B cell (primary cell): ENCODE data around the gene TMEM38B. TPM values are rescaled to one million over a fixed set of nuclear protein-coding genes. Genes with fewer than 3 reads are reported as not detected.

Experiments
- ATAC-seq: fragments of 200-7000 bp; cut with Tn5 transposase; one replicate; pipeline ENCODE4 v1.10.0; 2021; ENCODE audit warnings: low read depth, mild to moderate bottlenecking, moderate number of reproducible peaks, moderate library complexity
- CTCF ChIA-PET: fragments of 350-600 bp; sonication (Branson Sonifier 250); formaldehyde crosslinking; loops from one replicate; lab custom pipeline; 2021; ENCODE audit warnings: antibody characterized with exemption, inconsistent platforms; lab: Charles Lee
- POLR2A ChIA-PET: fragments of 350-600 bp; sonication (Branson Sonifier 250); formaldehyde crosslinking; loops from one replicate; lab custom pipeline; 2021; ENCODE audit warnings: antibody characterized with exemption; lab: Charles Lee
- DNase-seq: peaks from one replicate; pipeline ENCODE4 v3.0.0; 2013
- H2AFZ ChIP-seq: 2 replicates; pipeline ENCODE4 v1.6.1; 2012; ENCODE audit warnings: mild to moderate bottlenecking, low read depth, low read length; ENCODE audit not compliant: insufficient read depth, poor library complexity, severe bottlenecking
- H3K27ac ChIP-seq, 2 donors: 1 replicate in 1 of 2; 2 replicates in 1 of 2; pipeline ENCODE4 v1.5.1; 2012 to 2013; ENCODE audit warnings: low read length in 2 of 2, mild to moderate bottlenecking in 2 of 2, moderate library complexity in 1 of 2
- H3K27me3 ChIP-seq, 4 experiments: fragments of 200-600 bp in 1 of 4; sonication (generic) in 1 of 4; replicated peaks in 1 of 4; 1 replicate in 2 of 4; 2 replicates in 2 of 4; pipeline versions ENCODE4 v1.6.1 to v1.7.0; 2013 to 2016; ENCODE audit warnings: low read length in 3 of 4, mild to moderate bottlenecking in 2 of 4, mixed read lengths in 1 of 4, moderate library complexity in 1 of 4; ENCODE audit not compliant: insufficient read depth in 4 of 4, control insufficient read depth in 3 of 4; ENCODE audit errors: control extremely low read depth in 1 of 4
- H3K36me3 ChIP-seq, 2 experiments: replicated peaks in 1 of 2; 1 replicate in 1 of 2; 2 replicates in 1 of 2; pipeline versions ENCODE4 v1.6.1 to v1.7.1; 2013; ENCODE audit warnings: low read length in 1 of 2; ENCODE audit not compliant: insufficient read depth in 2 of 2, control insufficient read depth in 1 of 2; ENCODE audit errors: control extremely low read depth in 1 of 2, extremely low read depth in 1 of 2
- H3K4me1 ChIP-seq, 2 donors: fragments of 200-600 bp in 1 of 2; sonication (generic) in 1 of 2; 1 replicate in 1 of 2; 2 replicates in 1 of 2; pipeline versions ENCODE4 v1.5.1 to v1.6.1; 2013 to 2017; ENCODE audit warnings: low read length in 2 of 2; ENCODE audit not compliant: control insufficient read depth in 2 of 2, insufficient read depth in 2 of 2
- H3K4me2 ChIP-seq: replicated peaks from 2 replicates; pipeline ENCODE3; 2012; ENCODE audit warnings: mild to moderate bottlenecking, low read depth, low read length; ENCODE audit not compliant: poor library complexity, severe bottlenecking
- H3K4me3 ChIP-seq, 5 experiments: fragments of 200-600 bp in 1 of 5; sonication (generic) in 1 of 5; 1 replicate in 3 of 5; 2 replicates in 2 of 5; pipeline versions ENCODE4 v1.5.1 to v1.7.0; 2011 to 2016; ENCODE audit warnings: low read length in 4 of 5, mild to moderate bottlenecking in 4 of 5, low read depth in 2 of 5, control low read depth in 1 of 5, moderate library complexity in 1 of 5; ENCODE audit not compliant: insufficient read depth in 1 of 5; ENCODE audit errors: control extremely low read depth in 1 of 5, extremely low read depth in 1 of 5
- H3K79me2 ChIP-seq: fragments of 200-600 bp; sonication (generic); one replicate; pipeline ENCODE4 v1.6.0; 2016; ENCODE audit warnings: low read length; ENCODE audit not compliant: control insufficient read depth, insufficient read depth
- H3K9ac ChIP-seq: fragments of 200-600 bp; sonication (generic); 2 replicates; pipeline ENCODE4 v1.6.1; 2017; ENCODE audit warnings: mild to moderate bottlenecking, low read length, moderate library complexity
- H3K9me3 ChIP-seq, 3 donors: one replicate each; pipeline versions ENCODE4 v1.6.1 to v1.7.1; 2013; ENCODE audit warnings: low read length in 2 of 3; ENCODE audit not compliant: control insufficient read depth in 2 of 3, insufficient read depth in 1 of 3; ENCODE audit errors: control extremely low read depth in 1 of 3
- H4K20me1 ChIP-seq: 2 replicates; pipeline ENCODE4 v1.6.0; 2012; ENCODE audit warnings: mild to moderate bottlenecking, low read length; ENCODE audit not compliant: insufficient read depth, control insufficient read depth, poor library complexity, severe bottlenecking
- H3K27ac Mint-ChIP-seq: one replicate; pipeline ENCODE4 v1.8.0; 2021; ENCODE audit warnings: mixed read lengths
- H3K27me3 Mint-ChIP-seq: one replicate; pipeline ENCODE4 v1.8.0; 2021; ENCODE audit warnings: mixed read lengths
- H3K4me1 Mint-ChIP-seq: one replicate; pipeline ENCODE4 v1.8.0; 2021; ENCODE audit warnings: mixed read lengths
- H3K4me3 Mint-ChIP-seq: one replicate; pipeline ENCODE4 v1.8.0; 2021; ENCODE audit warnings: mixed read lengths
- H3K9me3 Mint-ChIP-seq: one replicate; pipeline ENCODE4 v1.8.0; 2022; ENCODE audit warnings: mixed read lengths; ENCODE audit not compliant: insufficient read depth
- EZH2 ChIP-seq: IDR thresholded peaks from 2 replicates; pipeline ENCODE4 v1.6.1; 2012; ENCODE audit warnings: borderline replicate concordance, low read depth, mild to moderate bottlenecking, moderate library complexity, low read length; ENCODE audit not compliant: insufficient read depth, poor library complexity, severe bottlenecking
- WGBS: methylation state at CpG from one replicate; pipeline ENCODE4 v1.1.5; 2013; ENCODE audit warnings: missing lambda C conversion rate; ENCODE audit not compliant: insufficient coverage; 5-methylcytosine and 5-hydroxymethylcytosine counted together
- intact Hi-C: fragments of 100-400 bp; cut with micrococcal nuclease; formaldehyde crosslinking; loops from one replicate; pipeline ENCODE4 v1.10.0; 2022
- polyA plus RNA-seq: library from polyadenylated mRNA; depleted of rRNA; stranded (reverse); fragments of >200 nt; gene quantifications from 2 replicates; pipeline ENCODE4 v1.2.3, GENCODE V29; 2012
- total RNA-seq, 2 donors: library from RNA; stranded (reverse); fragments of 120-200 nt in 1 of 2; gene quantifications; 1 replicate in 1 of 2; 2 replicates in 1 of 2; pipeline versions ENCODE4 v1.2.3 to v1.2.4, GENCODE V29; 2013 to 2022
- TF ChIP-seq, protein P1 (sequence below): fragments of 200-600 bp; IDR thresholded peaks from one replicate; pipeline ENCODE4 v1.8.0; 2022; ENCODE audit warnings: antibody characterized with exemption, mild to moderate bottlenecking

TMEM38B gene
- total and polyA plus RNA-seq, 2 donors (not counting 1 experiment from before 2014, with no cell fraction given) = 6.4 to 29.6 TPM

DNA sequence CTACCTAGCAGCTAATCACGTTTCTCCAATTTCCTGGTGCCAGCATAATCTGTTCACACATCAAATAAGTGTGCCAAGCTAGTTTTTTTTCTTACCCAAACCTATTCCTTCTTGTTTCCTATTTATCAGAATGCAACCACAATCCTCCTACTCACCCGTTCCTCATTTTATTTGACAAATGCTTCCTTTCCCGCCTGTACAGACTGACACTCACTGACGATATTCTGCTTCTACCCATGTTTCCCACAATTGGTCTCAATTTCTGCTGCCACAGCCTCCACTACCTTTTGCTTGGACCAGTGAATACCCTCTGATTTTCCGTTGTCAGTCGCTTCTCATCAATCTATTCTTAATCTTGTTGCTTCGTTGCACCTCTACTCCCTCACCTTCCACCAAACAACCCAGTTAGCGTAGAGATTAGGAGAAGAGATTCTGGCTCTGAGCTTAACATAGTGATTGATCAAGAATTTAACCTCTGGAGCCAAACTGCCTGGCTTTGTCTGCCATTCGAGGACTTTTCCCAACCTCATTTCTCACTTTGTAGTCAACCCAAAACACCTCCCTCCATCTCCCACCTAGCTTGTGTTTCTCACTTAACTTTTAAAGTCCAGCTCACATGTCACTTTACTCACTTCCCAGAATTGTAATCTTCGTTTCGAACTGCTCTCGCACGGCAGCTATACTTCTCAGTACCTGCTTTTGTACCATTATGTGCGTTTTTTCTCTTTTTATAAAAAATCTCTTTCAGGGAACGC is 729 bp upstream of the TMEM38B start:
- ChIA-PET POLR2A (interaction anchor here (0.5 to 2.0 kb wide), 4 partner anchors 37 to 825 kb away, joined by 3 to 8 read pairs (median 4); no protein-coding TSS in a partner anchor), CTCF (interaction anchor here (0.9 to 3.3 kb wide), 7 partner anchors 10 to 85 kb away, joined by 3 to 20 read pairs (median 4); no protein-coding TSS in a partner anchor)
- H4K20me1 ChIP-seq = peaks cover 6% of the 10 kb centered on the region
- DNase-seq (no peak), ATAC-seq (no peak)
- H3K36me3 ChIP-seq = no peaks in the 10 kb centered on the region
- intact Hi-C loops = loop anchor here (1.0 to 10.0 kb wide), 8 partner anchors 25 to 946 kb away; partner anchors contain the start of genes ABCA1, FSD1L, NIPSNAP3A and SLC44A1
- no peaks in the 10 kb centered on the region for H3K9me3 ChIP-seq
- peaks cover 19% of the 10 kb centered on the region for H3K4me1 Mint-ChIP-seq
- peak overlapping the region; percentile 75 to 93 (median 82) for H3K4me3 ChIP-seq
- peak overlapping the region; percentile 90 for H2AFZ ChIP-seq
- H3K9me3 Mint-ChIP-seq = no peaks in the 10 kb centered on the region
- H3K27ac Mint-ChIP-seq = peak overlapping the region; percentile 83
- peaks cover 25% of the 10 kb centered on the region for H3K79me2 ChIP-seq
- H3K27ac ChIP-seq = peak overlapping the region in 1 of 2 donors; percentile 23
- peaks cover 0 to 14% (median 11%) of the 10 kb centered on the region in 4 experiments for H3K27me3 ChIP-seq
- peak overlapping the region; percentile 84 for H3K4me3 Mint-ChIP-seq
- peak overlapping the region; percentile 81 for H3K9ac ChIP-seq
- no peak for TF ChIP-seq EZH2
- TF ChIP-seq, protein P1, sequence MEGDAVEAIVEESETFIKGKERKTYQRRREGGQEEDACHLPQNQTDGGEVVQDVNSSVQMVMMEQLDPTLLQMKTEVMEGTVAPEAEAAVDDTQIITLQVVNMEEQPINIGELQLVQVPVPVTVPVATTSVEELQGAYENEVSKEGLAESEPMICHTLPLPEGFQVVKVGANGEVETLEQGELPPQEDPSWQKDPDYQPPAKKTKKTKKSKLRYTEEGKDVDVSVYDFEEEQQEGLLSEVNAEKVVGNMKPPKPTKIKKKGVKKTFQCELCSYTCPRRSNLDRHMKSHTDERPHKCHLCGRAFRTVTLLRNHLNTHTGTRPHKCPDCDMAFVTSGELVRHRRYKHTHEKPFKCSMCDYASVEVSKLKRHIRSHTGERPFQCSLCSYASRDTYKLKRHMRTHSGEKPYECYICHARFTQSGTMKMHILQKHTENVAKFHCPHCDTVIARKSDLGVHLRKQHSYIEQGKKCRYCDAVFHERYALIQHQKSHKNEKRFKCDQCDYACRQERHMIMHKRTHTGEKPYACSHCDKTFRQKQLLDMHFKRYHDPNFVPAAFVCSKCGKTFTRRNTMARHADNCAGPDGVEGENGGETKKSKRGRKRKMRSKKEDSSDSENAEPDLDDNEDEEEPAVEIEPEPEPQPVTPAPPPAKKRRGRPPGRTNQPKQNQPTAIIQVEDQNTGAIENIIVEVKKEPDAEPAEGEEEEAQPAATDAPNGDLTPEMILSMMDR = no peak
- WGBS = 2% methylated on average over 5 of the region's 15 CpGs
- peaks cover 17 to 18% of the 10 kb centered on the region in 2 donors for H3K4me1 ChIP-seq
- H3K4me2 ChIP-seq = peak overlapping the region; percentile 88
- peaks cover 30% of the 10 kb centered on the region for H3K27me3 Mint-ChIP-seq
